GM23248 (cell line): ENCODE data around the gene SLC46A3.

ENCODE experiments used
- EZH2 ChIP-seq: fragments of 200-600 bp; sonication (generic); IDR thresholded peaks from 2 replicates; pipeline ENCODE4 v1.6.1; 2018; ENCODE audit warnings: antibody characterized with exemption, mild to moderate bottlenecking; ENCODE audit not compliant: insufficient read depth, poor library complexity, severe bottlenecking
- EZH2phosphoT487 ChIP-seq: fragments of 200-600 bp; sonication (generic); IDR thresholded peaks from 2 replicates; pipeline ENCODE4 v1.6.1; 2018; ENCODE audit warnings: antibody characterized with exemption, moderate library complexity, mild to moderate bottlenecking, low read depth; ENCODE audit not compliant: insufficient read depth

DNA sequence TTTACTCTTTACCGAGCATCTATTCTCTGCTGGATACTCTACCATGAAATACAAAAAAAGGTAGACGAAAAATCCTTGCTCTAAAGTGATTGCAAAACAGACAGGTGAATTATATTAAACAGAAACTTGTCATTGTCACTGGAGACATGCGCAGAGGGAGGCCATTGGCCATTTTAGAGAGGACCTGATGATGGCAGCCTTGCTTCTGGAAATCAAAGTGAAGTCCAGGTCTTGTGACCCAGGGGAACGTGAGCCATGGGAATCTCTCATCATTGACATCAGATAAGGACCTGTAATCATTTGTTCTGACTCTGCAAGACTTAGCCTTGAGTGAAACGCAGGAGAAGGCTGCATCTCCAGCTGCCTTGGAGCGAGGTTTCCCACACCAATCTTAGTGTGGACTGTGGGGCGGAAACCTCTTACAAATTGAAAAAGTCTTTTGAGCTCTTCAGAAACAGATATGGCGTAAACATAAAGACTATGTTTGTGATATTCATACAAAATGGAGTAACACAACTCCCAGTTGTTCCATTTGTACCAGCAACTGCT lies 16.8 kb upstream of the SLC46A3 start:
- no peak for TF ChIP-seq EZH2phosphoT487
- TF ChIP-seq EZH2 = no peak
